Gastrocnemius medialis (tissue), 4 donors: ENCODE results near the gene SASH3. TPM values are rescaled to one million over a fixed set of nuclear protein-coding genes. Genes with fewer than 3 reads are reported as not detected.

Experiments
- ATAC-seq, 2 donors: fragments of 150-250 bp; one replicate each; pipeline ENCODE4 v1.9.1; 2016
- DNase-seq, 2 donors: peaks; one replicate each; pipeline ENCODE4 v3.0.0-alpha.2; 2019
- H3K27ac ChIP-seq, 4 donors: fragments of 200-600 bp; sonication (generic); 1 replicate in 1 of 4; 2 replicates in 3 of 4; pipeline ENCODE4 v1.5.1; 2016 to 2018; ENCODE audit warnings: mild to moderate bottlenecking in 2 of 4, moderate library complexity in 1 of 4
- H3K27me3 ChIP-seq, 3 donors: fragments of 200-600 bp; sonication (generic) in 2 of 3; 1 replicate in 1 of 3; 2 replicates in 2 of 3; pipeline versions ENCODE4 v1.5.1 to v1.6.0; 2016 to 2019; ENCODE audit warnings: mild to moderate bottlenecking in 1 of 3, moderate library complexity in 1 of 3
- H3K36me3 ChIP-seq, 2 donors: fragments of 200-600 bp; sonication (generic) in 1 of 2; one replicate each; pipeline ENCODE4 v1.5.1; 2017 to 2018
- H3K4me1 ChIP-seq, 2 donors: fragments of 200-600 bp; sonication (generic) in 1 of 2; one replicate each; pipeline ENCODE4 v1.5.1; 2016 to 2017; ENCODE audit warnings: mild to moderate bottlenecking in 2 of 2
- H3K4me3 ChIP-seq, 4 donors: fragments of 200-600 bp; sonication (generic) in 3 of 4; 1 replicate in 1 of 4; 2 replicates in 3 of 4; pipeline ENCODE4 v1.5.1; 2016 to 2019; ENCODE audit warnings: mild to moderate bottlenecking in 2 of 4
- H3K9me3 ChIP-seq, 3 donors: fragments of 200-600 bp; sonication (generic) in 2 of 3; 1 replicate in 1 of 3; 2 replicates in 2 of 3; pipeline ENCODE4 v1.5.1; 2016 to 2019
- POLR2A ChIP-seq, 2 donors: fragments of 450-650 bp; IDR thresholded peaks; one replicate each; pipeline ENCODE4 v1.6.1; 2017; ENCODE audit warnings: antibody characterized with exemption in 2 of 2, mild to moderate bottlenecking in 2 of 2, moderate library complexity in 2 of 2
- in situ Hi-C, 4 donors: fragments of 200-750 bp; cut with MboI; loops; one replicate each; pipeline versions ENCODE4 v1.15.0 to v1.8.0; 2017; ENCODE audit warnings: low sequenced_read_pairs in 4 of 4
- intact Hi-C: fragments of 100-400 bp; cut with DNase I; formaldehyde crosslinking; loops from one replicate; pipeline ENCODE4 v1.15.1; 2023; ENCODE audit warnings: low total_unique reads
- total RNA-seq, 4 donors: library from RNA; depleted of rRNA; stranded (reverse); fragments of >200 nt; gene quantifications; one replicate each; pipeline versions ENCODE4 v1.1.0 to v1.2.3, GENCODE V29; 2016
- TF ChIP-seq, protein P1 (sequence below), 5 experiments: fragments of 450-650 bp in 3 of 5; fragments of 200-600 bp in 2 of 5; sonication (generic) in 2 of 5; IDR thresholded peaks in 4 of 5; conservative IDR thresholded peaks in 1 of 5; 1 replicate in 4 of 5; 2 replicates in 1 of 5; pipeline ENCODE4 v1.5.1; 2016 to 2019; ENCODE audit warnings: antibody characterized with exemption in 5 of 5, mild to moderate bottlenecking in 3 of 5, moderate library complexity in 3 of 5

The SASH3 gene
- total RNA-seq, 4 donors from 2014 or later = 1.3 to 2.2 (median 1.7) TPM

DNA sequence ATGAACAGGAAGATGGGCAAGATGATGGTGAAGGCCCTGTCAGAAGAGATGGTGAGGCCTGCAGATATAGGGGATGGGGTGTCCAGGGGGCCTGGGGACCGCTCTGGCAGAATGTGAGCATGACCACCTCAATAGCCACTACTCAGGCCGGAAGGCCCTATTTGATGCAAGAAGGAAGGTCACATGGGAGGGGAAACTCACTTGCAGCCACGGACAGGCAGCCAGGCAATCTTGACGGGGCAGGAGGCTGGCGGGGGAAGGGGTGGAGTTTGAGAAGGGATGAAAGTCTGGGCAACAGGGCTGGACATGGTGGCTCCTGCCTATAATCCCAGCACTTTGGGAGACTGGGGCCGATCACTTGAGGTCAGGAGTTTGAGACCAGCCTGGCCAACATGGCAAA, 8.8 kb downstream of the SASH3 start:
- Histone ChIP-seq H3K9me3 (no peaks in the 10 kb centered on the region), H3K4me1 (no peaks in the 10 kb centered on the region), H3K27me3 (no peaks in the 10 kb centered on the region), H3K36me3 (no peaks in the 10 kb centered on the region), H3K27ac (no peak overlapping the region), H3K4me3 (no peak overlapping the region)
- TF ChIP-seq, protein P1, sequence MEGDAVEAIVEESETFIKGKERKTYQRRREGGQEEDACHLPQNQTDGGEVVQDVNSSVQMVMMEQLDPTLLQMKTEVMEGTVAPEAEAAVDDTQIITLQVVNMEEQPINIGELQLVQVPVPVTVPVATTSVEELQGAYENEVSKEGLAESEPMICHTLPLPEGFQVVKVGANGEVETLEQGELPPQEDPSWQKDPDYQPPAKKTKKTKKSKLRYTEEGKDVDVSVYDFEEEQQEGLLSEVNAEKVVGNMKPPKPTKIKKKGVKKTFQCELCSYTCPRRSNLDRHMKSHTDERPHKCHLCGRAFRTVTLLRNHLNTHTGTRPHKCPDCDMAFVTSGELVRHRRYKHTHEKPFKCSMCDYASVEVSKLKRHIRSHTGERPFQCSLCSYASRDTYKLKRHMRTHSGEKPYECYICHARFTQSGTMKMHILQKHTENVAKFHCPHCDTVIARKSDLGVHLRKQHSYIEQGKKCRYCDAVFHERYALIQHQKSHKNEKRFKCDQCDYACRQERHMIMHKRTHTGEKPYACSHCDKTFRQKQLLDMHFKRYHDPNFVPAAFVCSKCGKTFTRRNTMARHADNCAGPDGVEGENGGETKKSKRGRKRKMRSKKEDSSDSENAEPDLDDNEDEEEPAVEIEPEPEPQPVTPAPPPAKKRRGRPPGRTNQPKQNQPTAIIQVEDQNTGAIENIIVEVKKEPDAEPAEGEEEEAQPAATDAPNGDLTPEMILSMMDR (IDR thresholded peaks at IDR 0.05 in 4 of 5, conservative IDR thresholded peaks at IDR 0.05 in 1 of 5) = no peak
- no peak for TF ChIP-seq POLR2A (IDR thresholded peaks at IDR 0.05)
- intact Hi-C loops = no loop called here
- DNase-seq = no peak
- no peak for ATAC-seq
- in situ Hi-C loops = no loop called here

DNA sequence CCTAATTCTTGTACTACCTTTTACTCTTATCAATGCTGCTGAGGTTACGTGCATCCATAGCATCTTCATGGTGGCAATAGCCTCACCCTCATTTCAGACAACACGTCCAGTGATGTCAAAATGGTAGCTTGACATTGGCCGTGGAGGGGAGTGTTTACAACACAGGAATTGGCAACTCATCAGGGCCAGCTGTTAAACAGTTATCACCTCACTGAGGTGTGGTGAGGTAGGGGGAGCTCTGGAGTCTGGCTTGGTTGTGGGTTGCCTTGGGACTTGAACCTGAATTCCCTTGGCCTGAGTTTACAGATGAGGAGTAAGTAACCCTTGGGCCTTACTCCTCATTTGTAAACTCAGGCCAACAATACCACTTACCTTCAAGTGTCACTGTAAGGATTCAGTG, 10.4 kb downstream of the SASH3 start:
- no peak for ATAC-seq
- intact Hi-C loops = no loop called here
- no peak for DNase-seq

DNA sequence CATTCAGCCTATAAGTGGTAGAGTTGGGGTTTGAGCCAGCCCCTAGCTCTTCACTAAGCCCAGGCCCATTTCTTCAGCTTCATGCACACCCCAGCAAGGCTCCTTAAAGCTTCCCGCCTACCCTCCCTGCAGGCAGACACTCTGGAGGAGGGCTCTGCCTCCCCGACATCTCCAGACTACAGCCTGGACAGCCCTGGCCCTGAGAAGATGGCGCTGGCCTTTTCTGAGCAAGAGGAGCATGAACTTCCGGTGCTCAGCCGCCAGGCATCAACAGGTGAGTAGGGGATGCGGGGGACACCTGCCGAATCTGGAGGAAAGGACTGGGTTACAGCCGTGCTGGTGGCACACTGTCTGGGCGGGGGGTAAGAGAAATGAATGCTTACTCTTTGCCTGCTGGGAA, 11.1 kb downstream of the SASH3 start:
- Histone ChIP-seq H3K4me1 (no peaks in the 10 kb centered on the region), H3K27ac (no peak overlapping the region), H3K27me3 (no peaks in the 10 kb centered on the region), H3K36me3 (no peaks in the 10 kb centered on the region), H3K4me3 (no peak overlapping the region), H3K9me3 (no peaks in the 10 kb centered on the region)
- TF ChIP-seq POLR2A (IDR thresholded peaks at IDR 0.05) = no peak
- TF ChIP-seq, protein P1 (IDR thresholded peaks at IDR 0.05 in 4 of 5, conservative IDR thresholded peaks at IDR 0.05 in 1 of 5) = no peak
- ATAC-seq (no peak), DNase-seq (no peak)
- in situ Hi-C loops (no loop called here), intact Hi-C loops (no loop called here)

More for the DNA sequence above, 10.4 kb downstream of the SASH3 start:
- Histone ChIP-seq H3K4me1 (no peaks in the 10 kb centered on the region), H3K36me3 (no peaks in the 10 kb centered on the region), H3K27me3 (no peaks in the 10 kb centered on the region), H3K4me3 (no peak overlapping the region), H3K9me3 (no peaks in the 10 kb centered on the region), H3K27ac (no peak overlapping the region)
- no peak for TF ChIP-seq POLR2A (IDR thresholded peaks at IDR 0.05)
- TF ChIP-seq, protein P1 (IDR thresholded peaks at IDR 0.05 in 4 of 5, conservative IDR thresholded peaks at IDR 0.05 in 1 of 5) = no peak
- in situ Hi-C loops = no loop called here

DNA sequence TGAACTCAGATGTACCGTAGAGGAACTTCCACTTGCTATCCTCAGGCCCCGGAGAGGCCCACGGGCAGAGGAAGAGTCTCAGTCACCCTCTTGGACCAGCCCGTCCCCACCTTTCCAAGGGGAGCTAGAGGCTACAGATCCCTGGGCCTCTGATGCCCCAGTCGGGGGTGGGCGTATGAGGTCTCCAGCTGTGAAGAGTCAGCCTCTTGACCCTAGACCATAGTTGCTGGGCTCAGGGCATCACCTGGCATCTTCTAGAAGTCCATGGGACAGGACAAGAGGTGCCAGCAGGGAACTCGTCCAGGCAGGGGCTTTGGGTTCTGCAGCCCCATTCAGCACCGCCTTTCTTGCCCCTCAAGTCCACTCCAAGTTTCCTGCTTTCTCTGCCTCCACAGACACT, 11.6 kb downstream of the SASH3 start:
- DNase-seq = no peak
- TF ChIP-seq, protein P1 (IDR thresholded peaks at IDR 0.05 in 4 of 5, conservative IDR thresholded peaks at IDR 0.05 in 1 of 5) = no peak
- TF ChIP-seq POLR2A (IDR thresholded peaks at IDR 0.05) = no peak
- ATAC-seq = no peak
- Histone ChIP-seq H3K36me3 (no peaks in the 10 kb centered on the region), H3K27me3 (no peaks in the 10 kb centered on the region), H3K27ac (no peak overlapping the region), H3K9me3 (no peaks in the 10 kb centered on the region), H3K4me3 (no peak overlapping the region), H3K4me1 (no peaks in the 10 kb centered on the region)
- in situ Hi-C loops = no loop called here
- intact Hi-C loops = no loop called here

DNA sequence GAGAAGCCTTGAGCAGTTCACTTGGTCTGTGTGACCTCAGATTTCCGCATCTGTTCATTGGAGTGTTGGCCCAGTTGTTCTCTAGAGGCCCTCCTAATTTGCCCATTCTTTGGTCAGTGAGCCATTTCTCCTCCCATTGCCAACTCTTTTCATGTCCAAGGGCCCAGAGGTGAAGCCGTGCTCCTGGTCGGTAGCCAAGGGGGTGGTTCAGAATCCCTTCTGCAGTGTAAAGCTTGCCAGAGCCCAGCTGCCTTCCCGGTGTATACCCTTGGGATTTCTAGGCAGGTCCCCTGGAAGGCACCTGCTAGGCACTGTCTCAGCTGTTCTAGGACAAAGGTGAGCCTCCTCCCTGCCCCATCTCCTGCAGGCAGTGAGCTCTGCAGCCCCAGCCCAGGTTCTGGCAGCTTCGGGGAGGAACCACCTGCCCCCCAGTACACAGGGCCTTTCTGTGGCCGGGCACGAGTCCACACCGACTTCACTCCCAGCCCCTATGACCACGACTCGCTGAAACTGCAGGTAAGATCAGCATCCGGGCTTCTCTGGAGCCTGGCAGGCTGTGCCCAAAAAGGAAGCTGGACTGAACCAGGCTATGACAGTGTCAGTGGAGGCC, 12.3 kb downstream of the SASH3 start:
- in situ Hi-C loops = no loop called here
- H3K27ac ChIP-seq = no peak overlapping the region
- H3K36me3 ChIP-seq = no peaks in the 10 kb centered on the region
- no peak overlapping the region for H3K4me3 ChIP-seq
- ATAC-seq (no peak), DNase-seq (no peak)
- TF ChIP-seq, protein P1 (IDR thresholded peaks at IDR 0.05 in 4 of 5, conservative IDR thresholded peaks at IDR 0.05 in 1 of 5) = no peak
- TF ChIP-seq POLR2A (IDR thresholded peaks at IDR 0.05) = no peak
- no peaks in the 10 kb centered on the region for H3K9me3 ChIP-seq
- intact Hi-C loops = no loop called here
- H3K4me1 ChIP-seq = no peaks in the 10 kb centered on the region
- H3K27me3 ChIP-seq = no peaks in the 10 kb centered on the region
